ENCODE results near the gene GUCD1. TPM values are rescaled to one million over a fixed set of nuclear protein-coding genes. Genes with fewer than 3 reads are reported as not detected.
"Not testable (repeated sequence)": the region's sequence is repeated elsewhere in the genome, so short reads cannot be mapped to it uniquely, and the experiment has no call there.

GUCD1 gene
- 68.4 and 81.0 TPM in 2 replicates for total RNA-seq (2014; rRNA removed; shearing (Covaris generic))

DNA sequence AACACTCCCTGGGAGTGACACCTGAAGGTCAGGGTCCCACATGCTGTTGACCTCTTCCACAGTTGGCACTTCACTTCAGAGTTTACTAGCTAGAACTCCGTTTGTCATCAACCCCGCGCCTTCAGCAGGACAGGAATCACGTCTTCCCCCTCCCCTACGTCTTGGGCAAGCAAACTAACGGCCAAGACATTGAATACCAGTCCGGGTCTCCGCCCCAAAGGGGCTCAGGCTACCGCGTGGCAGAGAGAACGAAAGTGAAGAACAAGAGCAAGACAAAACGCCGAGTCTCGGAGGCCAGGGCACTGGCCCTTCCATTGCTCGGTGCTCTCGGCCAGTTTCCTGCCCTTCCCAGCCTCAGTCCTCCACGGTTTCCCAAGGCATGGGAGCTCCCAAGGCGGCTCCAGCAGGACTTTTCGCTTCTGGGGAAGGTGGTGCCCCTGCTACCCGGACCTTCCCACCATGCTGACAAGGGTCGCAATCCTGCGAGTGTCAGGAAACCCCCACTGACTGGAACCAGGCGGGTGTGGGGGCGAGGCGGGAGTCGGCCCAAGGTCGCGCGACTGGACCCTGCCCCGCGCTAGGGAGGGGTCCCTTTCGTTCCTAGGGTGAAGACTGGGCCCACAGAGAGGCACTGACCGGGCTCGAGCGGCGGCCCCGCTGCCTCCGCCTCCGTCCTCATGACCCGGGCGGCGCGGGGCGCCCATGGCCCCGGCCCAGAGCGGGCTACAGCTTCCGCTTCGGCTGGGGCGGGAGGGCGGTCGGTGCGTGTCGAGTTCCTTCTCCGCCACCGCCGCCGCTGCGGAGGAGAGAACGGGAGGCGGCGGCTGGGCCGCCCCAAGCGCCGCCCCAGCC is at the start of gene GUCD1:
GUCD1 (minus strand) TSS at position 826 of the 852 bp plus-strand sequence; CDS start at position 679, 147 bp downstream.
- peak; percentile 26 to 52 for DNase-seq
- Histone ChIP-seq H3K27me3 (no peaks in the 10 kb centered on the region), H3K27ac (peak within 1 kb of the TSS; percentile 98), H3K4me1 (peaks cover 16% of the 10 kb centered on the region), H3K4me3 (peak within 1 kb of the TSS; percentile 92), H3K9me3 (replicated peaks) (no peaks in the 10 kb centered on the region), H3K36me3 (peaks cover 21% of the 10 kb centered on the region)

DNA sequence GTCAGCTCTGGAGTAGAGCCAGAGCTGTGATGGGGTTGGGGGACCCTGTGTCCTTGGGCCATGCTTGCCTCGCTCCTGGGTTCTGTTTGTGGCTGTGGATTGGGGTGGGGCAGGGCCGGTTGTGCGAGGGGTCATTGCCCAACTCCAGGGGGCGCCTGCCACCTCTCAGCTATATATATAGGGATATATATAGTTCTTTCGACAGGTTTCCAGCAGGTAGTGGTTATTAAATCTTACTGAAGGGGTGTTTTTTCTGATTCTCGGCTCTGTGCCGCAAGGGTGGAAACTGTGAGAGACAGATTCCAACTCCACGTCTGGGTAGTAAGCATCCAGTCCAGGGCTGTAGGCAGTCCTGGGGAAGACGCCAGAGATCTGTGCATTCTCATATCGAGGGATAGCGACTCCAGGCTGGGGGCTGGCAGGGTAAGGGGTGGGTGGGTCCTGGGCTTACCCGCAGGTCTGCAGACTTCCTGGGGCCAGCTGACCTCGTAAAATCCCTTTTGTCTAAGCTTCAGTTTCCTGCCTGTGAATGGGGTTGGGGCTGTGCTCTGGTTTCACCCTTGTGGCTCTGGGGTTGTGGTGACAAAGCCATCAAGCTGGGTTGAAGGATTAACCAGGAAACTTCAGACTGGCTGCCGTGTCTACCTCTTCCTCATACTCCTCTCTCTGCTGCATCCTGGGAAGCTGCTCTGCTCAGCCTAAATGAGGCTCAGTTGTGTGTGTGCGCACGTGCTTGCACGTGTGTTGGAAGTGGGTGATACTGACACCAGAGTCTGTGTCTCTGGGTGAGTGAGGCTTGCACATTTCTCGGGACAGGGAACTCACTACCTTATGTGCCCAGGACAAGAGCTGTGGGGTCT is 49.1 kb upstream of the GUCD1 start:
- H3K27me3 ChIP-seq; H3K9me3 ChIP-seq (replicated peaks); H3K27ac ChIP-seq; H3K36me3 ChIP-seq: not testable (repeated sequence)
- Histone ChIP-seq H3K4me1 (peaks cover 15% of the 10 kb centered on the region), H3K4me3 (peak overlapping the region; percentile 34)
- DNase-seq: peak; percentile 69 to 79

DNA sequence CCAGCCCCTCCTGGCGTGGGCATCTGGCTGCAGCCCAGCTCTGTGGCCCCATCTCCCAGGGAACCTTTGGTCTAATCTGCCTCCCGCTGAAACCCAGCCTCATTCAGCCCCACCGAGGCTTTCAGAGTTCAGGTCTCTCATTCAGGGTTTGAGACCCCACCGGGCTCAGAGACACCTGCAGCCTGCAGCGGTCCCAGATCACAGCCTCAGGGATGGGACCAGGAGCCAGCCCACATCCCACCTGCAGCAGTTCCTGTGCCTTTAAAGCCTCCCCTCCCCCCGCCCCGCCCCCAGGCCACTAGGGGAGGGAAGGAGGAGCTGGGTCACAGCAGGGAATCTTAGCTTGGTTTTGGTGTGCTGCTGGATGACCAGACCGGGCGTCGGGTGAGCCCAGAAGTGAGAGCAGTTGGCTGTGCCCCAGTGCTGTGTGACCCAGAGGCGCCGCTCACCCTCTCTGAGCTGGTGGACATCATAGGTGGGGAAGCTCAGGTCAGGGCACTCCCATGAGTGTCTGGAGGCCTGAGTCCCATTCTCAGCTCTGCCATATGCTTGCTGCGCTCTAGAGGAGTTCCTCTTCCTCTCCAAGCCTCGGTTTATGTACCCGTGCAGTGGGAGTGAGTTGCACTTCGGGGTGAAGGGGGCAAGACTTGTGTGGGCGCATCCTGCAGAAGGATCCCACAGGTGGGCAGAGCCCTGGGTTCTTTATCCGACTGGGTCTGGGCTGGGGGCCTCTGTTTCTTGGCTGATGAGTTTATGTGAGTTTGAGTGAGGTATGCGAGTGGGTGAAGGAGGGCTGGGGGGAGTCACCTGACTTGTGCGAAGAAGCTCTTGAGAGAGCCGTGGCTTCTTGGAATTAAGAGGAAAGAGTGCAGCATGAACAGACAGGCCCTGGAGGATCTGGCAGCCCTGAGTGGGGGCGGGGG is 48.2 kb upstream of the GUCD1 start, which contains the start of gene GGT1:
GGT1 (plus strand) TSS at position 347 of the 923 bp plus-strand sequence. CDS start 7,889 bp downstream, outside the sequence.
- not testable (repeated sequence) for H3K36me3 ChIP-seq; H3K27ac ChIP-seq; H3K27me3 ChIP-seq; DNase-seq; H3K9me3 ChIP-seq (replicated peaks)
- peaks cover 15% of the 10 kb centered on the region for H3K4me1 ChIP-seq
- H3K4me3 ChIP-seq: peak within 1 kb of the TSS; percentile 34

DNA sequence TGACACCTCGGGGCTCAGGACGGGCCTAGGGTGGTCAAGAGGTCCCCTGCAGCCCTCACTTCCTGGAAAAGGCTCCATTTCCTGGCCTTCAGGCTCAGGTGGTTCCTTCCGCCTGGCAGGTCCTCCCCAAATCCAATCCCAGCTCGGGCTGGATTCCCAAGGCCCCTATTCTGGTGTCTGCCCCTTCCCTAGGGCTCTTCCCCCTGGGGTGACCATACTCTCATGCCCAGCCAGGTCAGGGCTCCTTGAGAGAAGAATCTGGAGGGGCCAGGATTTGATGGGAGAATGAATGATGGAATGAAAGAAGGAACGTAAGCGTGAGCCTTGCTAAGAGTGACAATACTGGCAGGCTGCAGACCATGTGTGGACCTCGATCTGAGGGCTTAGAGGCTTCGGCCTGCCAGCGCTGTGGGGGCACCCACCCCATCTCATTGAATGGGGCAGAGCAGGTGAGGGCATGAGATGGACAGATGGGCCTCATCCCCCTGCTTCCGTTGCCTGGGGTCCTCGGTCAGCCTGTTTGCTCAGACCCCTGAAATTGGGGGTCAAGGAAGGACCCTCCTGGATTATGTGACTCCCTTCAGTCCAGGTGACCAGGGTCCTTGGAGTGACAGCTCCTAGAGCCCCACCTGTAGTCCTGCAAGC is 47.3 kb upstream of the GUCD1 start:
- not testable (repeated sequence) for H3K27ac ChIP-seq; H3K36me3 ChIP-seq; H3K9me3 ChIP-seq (replicated peaks); H3K4me3 ChIP-seq; H3K27me3 ChIP-seq; DNase-seq
- peaks cover 14% of the 10 kb centered on the region for H3K4me1 ChIP-seq

DNA sequence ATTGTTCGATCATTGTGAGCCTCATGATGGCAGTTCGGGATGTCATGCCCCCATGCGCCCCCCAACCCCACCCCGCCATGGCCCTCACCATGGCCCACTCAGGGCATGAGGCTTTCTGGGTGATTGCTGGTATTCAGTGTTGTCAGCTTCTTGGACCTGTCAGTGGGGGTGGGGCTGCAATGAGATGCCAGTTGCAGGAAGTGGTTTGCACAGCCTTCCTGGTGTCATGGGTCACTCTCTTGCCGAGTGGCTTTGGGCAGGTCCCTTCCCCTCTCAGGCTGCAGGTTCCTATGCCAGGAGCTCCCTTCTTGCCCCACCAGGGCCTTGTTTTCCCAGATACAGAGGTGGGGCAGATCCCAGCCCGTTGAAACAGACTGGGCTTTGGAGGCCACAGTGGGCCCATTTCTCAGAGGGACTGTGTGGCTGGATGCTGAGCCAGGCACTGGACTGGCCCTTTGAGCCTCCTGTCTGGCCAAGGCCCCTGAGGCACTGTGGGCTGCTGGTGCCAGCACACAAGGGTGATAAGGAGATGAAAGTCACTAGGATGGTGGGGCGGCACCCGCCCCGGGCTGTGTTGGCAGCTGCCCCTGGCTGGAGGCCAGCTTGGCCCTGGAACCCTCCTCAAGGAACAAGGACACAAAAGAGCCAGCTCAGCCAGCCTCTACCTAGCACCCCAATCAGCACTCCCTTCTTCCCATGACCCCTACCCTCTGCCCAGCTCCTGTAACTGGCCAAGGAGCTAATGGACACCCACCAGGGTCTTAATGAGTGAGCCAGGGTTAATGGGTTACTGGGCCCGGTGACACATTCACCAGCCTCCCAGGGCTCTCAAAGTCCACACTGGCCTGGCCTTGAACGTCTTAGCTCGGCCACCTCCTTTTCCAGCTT is 46.5 kb upstream of the GUCD1 start:
- H3K27ac ChIP-seq: no peak overlapping the region
- H3K9me3 ChIP-seq (replicated peaks): no peaks in the 10 kb centered on the region
- H3K4me1 ChIP-seq: peaks cover 11% of the 10 kb centered on the region
- H3K4me3 ChIP-seq: no peak overlapping the region
- peak; percentile 49 to 50 for DNase-seq
- H3K36me3 ChIP-seq: no peaks in the 10 kb centered on the region
- H3K27me3 ChIP-seq: no peaks in the 10 kb centered on the region

DNA sequence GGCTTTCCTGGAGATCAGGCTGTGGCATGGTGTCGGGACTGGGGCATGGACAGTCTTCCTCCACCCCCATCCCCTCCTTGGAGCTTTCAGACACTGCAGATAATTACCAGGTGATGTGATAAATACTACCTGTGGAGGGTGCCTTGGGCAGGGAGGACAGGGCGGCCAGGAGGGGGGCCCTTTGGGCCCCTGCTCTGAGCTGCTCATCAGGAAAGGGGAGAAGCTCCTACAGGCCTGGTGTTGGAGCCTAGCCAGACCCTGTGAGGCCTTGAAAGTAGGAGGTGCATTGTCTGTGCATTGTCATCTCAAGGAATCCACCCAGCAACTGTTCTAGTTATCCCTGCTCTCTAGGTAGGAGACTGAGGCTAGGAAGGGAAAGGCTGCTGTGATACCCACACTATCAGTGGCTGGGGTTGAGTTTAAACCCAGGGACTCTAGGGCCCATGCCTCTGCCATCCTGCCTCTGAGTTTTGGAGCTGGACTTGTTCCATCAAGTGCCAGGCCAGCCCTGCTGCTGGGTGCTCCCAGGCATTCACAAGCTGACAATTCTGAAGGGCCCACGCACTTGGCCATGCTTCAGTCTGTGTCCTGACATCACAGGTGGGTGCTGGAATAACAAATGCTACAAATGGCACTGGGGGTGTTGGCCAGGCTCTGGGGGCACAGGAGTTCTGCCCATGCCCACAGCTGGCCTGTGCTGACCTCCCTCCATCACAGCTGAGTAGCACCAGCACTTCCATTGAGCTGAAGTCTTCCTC is 45.2 kb upstream of the GUCD1 start:
- not testable (repeated sequence) for H3K36me3 ChIP-seq; H3K4me3 ChIP-seq; H3K9me3 ChIP-seq (replicated peaks); H3K27me3 ChIP-seq; DNase-seq; H3K4me1 ChIP-seq; H3K27ac ChIP-seq

DNA sequence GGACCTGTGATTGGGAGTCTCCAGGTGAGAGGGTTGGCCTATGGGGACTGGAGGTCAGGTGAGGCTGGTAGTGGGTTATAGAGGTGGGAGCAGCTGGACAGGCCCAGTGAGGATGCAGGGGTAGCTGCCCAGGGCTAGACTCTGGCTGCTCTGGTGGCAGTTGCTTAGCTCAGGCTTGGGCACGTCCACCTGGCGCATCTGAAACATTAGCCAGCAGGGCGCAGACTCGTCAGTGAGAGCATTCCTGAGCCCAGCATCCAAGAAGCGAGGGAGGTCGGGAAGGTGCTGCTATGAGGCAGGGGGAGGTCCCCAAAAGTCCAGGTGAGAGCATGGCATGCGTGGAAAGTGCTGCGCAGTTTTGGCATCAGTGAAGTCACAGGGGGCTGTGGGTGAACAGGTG is 44.6 kb upstream of the GUCD1 start:
- no peak overlapping the region for H3K4me3 ChIP-seq
- peaks cover 7% of the 10 kb centered on the region for H3K4me1 ChIP-seq
- DNase-seq: no peak

DNA sequence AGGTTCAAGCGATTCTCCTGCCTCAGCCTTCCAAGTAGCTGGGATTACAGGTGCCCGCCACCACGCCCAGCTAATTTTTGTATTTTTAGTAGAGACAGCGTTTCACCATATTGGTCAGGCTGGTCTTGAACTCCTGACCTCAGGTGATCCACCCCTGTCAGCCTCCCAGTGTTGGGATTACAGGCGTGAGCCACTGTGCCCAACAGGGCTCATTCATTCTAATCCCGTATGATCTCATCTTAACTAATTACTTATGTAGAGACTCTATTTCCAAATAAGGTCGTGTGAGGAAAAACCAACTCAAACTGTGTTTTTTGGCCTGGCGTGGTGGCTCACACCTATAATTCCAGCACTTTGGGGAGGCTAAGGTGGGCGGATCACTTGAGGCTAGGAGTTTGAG is 42.1 kb upstream of the GUCD1 start:
- H3K27ac ChIP-seq: not testable (repeated sequence)

More for the DNA sequence above, 44.6 kb upstream of the GUCD1 start:
- H3K27ac ChIP-seq: no peak overlapping the region
- H3K36me3 ChIP-seq: no peaks in the 10 kb centered on the region
- H3K27me3 ChIP-seq: no peaks in the 10 kb centered on the region
- no peaks in the 10 kb centered on the region for H3K9me3 ChIP-seq (replicated peaks)

DNA sequence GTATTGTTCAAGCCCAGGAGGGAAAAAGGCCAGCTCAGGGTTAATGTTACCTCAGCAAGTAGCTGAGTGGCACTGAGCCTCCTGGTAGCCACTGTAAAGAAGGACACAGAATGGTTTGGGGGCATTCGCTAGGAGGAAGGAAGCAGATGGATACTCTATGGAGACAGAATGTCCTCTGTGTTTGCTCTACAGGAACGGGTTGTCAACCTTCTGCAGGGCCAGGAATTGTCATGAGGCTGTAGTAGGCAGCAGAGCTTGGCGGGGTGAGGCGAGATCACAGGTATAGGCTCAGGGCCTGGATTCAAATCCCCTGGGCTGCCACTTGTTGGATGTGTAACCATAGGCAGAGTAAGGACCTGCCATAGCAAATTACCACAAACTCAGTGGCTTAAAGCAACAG is 40.9 kb upstream of the GUCD1 start:
- Histone ChIP-seq H3K9me3 (replicated peaks) (no peaks in the 10 kb centered on the region), H3K27ac (no peak overlapping the region), H3K4me1 (no peaks in the 10 kb centered on the region), H3K4me3 (no peak overlapping the region), H3K27me3 (no peaks in the 10 kb centered on the region), H3K36me3 (no peaks in the 10 kb centered on the region)
- DNase-seq: no peak

More for the DNA sequence above, 42.1 kb upstream of the GUCD1 start:
- not testable (repeated sequence) for H3K9me3 ChIP-seq (replicated peaks); H3K36me3 ChIP-seq; H3K27me3 ChIP-seq; H3K4me3 ChIP-seq; H3K4me1 ChIP-seq; DNase-seq

DNA sequence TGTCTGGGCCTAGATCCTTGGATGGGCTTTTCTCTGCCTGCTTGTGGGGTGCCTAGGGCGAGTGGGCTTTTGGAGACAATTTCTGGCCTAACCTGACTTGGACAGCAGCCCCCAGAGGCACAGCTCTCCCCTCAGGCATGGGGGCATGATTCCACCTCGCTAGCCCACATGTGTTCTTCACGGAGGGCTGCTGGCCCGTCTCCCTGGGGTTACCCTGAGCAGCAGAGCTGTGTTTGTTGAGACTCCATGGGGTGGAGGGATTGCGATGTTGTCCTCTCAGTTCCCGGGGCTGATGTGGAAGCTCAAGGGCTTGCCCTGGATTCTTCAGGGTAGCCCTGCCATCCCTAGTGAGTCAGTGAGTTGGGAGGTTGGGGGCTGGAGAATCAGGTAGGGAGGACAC is 40.3 kb upstream of the GUCD1 start:
- no peaks in the 10 kb centered on the region for H3K36me3 ChIP-seq
- no peak for DNase-seq
- no peaks in the 10 kb centered on the region for H3K4me1 ChIP-seq
- H3K9me3 ChIP-seq (replicated peaks): no peaks in the 10 kb centered on the region
- no peaks in the 10 kb centered on the region for H3K27me3 ChIP-seq
- no peak overlapping the region for H3K27ac ChIP-seq
- no peak overlapping the region for H3K4me3 ChIP-seq

DNA sequence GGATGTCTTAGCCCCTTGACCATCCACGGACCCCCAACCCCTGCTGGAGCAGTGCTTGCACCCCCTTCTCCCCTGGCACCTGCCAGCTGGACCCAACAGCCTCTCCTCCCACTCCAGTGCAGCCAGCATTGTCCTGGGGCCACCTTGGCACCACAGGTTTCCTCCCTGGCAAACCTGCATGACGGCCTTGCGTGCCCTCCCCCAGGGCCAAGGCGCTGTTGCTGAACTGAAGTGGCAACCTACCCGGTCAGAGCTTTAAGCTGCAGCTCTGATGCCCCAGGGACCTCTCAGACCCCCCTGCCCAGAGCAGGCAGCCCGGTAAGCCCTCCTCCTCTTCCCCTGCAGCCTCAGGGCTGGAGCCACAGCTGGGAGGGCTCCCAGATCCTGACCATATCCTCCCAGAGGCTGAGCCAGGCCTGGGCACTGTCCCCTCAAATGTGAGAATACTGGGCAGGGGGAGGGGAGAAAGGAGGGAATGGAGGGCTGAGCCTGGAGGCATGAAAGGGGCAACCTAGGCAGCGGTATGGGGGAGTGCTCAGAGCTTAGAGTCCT is 39.7 kb upstream of the GUCD1 start:
- H3K4me1 ChIP-seq: peaks cover 3% of the 10 kb centered on the region; the same call in 1 of the 2 replicates
- H3K9me3 ChIP-seq (replicated peaks): no peaks in the 10 kb centered on the region
- no peaks in the 10 kb centered on the region for H3K36me3 ChIP-seq
- H3K27ac ChIP-seq: no peak overlapping the region
- no peak overlapping the region for H3K4me3 ChIP-seq
- DNase-seq: no peak
- H3K27me3 ChIP-seq: no peaks in the 10 kb centered on the region

DNA sequence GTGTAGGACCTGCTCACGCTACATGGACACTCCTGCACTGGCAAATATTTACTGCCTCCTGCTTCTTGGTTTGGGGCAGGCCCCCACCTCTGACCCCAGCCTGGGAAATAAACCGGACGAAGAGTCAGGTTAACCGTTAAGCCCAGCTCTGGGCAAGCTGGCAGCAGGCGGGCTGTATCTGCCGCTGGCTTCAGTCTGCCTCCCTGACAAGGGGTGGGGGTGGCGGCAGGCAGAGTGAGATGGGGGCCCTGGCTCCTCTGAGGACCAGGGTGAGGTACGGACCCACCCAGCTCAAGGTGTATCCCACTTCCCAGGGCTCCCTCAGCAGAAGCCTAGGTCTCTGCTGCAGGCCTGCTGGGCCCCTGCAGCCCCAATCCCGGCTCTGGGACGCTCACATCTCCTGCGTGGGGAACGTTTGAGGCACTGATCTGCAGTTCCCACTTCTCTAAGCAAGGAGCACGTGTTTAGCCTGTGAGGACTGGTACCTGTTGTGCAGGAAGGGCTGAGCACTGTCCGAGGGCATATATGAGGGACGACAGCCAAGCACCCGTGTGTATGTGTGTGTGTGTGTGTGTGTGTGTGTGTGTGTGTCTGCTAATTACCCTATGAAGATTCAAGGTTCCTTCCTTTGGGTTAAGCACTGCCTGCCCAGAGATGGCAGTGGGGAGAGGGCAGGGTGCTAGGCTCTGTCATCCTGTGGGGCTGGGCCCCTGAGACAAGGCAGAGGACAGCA is 39.1 kb upstream of the GUCD1 start:
- Histone ChIP-seq H3K27ac (no peak overlapping the region), H3K36me3 (no peaks in the 10 kb centered on the region), H3K9me3 (replicated peaks) (no peaks in the 10 kb centered on the region), H3K27me3 (no peaks in the 10 kb centered on the region), H3K4me3 (no peak overlapping the region), H3K4me1 (peaks cover 7% of the 10 kb centered on the region)
- no peak for DNase-seq

All from SJCRH30 (cell line).